ENCODE data around the gene PORCN.
"Not testable (repeated sequence)": the region's sequence is repeated elsewhere in the genome, so short reads cannot be mapped to it uniquely, and the experiment has no call there.

Gene PORCN

DNA sequence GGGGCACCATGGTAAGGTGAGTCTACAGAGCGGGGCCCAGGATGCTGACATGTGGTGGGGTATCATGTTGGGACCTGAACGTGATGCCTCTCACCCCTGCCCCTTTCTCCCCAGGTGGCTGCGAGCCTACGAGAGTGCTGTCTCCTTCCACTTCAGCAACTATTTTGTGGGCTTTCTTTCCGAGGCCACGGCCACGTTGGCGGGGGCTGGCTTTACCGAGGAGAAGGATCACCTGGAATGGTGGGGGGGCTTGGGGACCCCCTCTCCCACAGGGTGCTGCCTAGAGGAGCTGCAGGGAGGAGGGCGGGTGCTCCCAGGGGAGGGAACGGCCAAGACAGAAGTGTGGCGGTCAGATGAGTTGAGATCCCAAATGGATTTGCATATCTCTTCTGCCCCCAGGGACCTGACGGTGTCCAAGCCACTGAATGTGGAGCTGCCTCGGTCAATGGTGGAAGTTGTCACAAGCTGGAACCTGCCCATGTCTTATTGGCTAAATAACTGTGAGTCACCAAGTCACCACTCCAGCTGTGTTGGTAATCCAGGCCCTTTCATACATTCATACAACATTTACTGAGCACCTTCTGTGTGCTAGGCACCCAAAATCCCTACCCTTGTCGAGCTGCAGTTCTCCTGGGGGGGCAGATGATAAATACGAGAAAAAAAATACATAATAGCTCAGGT lies 5.5 kb downstream of the PORCN start:
- Histone ChIP-seq H3K27me3 (ENCODE audit: control insufficient read depth, insufficient read depth, low read length) (no peaks in the 10 kb centered on the region), H3K9ac (ENCODE audit: low read depth, low read length) (no peak overlapping the region), H3K36me3 (ENCODE audit: insufficient read depth, low read length) (peaks cover 23% of the 10 kb centered on the region), H3K4me3 (ENCODE audit: low read length) (no peak overlapping the region), H3K9me3 (replicated peaks; ENCODE audit: low read length) (peaks cover 4% of the 10 kb centered on the region), H3K4me1 (ENCODE audit: control insufficient read depth, insufficient read depth, low read length) (peaks cover 12% of the 10 kb centered on the region), H3K4me2 (ENCODE audit: low read length) (no peak overlapping the region)

DNA sequence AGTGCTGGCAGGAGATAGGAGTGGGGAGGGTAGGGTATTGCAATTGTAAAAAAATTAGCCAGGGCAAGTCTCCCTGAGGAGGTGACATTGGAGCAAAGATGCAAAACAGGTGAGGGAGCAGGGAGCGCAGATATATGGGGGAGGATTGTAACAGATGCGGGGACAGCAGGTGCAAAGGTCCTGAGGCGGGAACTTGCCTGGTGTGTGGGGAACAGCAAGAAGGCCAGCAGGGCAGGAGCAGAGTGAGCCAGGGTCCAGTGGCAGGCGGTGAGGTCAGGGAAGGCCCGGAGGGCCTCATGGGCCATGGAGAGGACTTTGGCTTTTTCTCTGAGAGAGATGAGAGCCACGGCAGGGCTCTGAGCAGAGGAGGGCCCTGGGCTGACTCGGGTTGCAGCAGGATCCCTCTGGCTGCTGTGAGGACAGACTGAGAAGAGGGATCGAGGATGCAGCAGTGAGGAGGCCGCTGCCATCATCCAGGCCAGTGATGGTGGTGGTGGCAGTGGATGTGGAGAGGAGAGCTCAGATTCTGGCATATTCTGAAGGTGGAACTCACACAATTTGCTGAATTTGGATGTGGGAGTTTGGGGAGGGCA lies 6.2 kb downstream of the PORCN start:
- H3K4me3 ChIP-seq (ENCODE audit: low read length): no peak overlapping the region
- H3K36me3 ChIP-seq (ENCODE audit: insufficient read depth, low read length): peaks cover 23% of the 10 kb centered on the region
- no peak overlapping the region for H3K4me2 ChIP-seq (ENCODE audit: low read length)
- H3K4me1 ChIP-seq (ENCODE audit: control insufficient read depth, insufficient read depth, low read length): peaks cover 5% of the 10 kb centered on the region
- no peak overlapping the region for H3K9ac ChIP-seq (ENCODE audit: low read depth, low read length)
- H3K9me3 ChIP-seq (replicated peaks; ENCODE audit: low read length): peaks cover 4% of the 10 kb centered on the region
- no peaks in the 10 kb centered on the region for H3K27me3 ChIP-seq (ENCODE audit: control insufficient read depth, insufficient read depth, low read length)

DNA sequence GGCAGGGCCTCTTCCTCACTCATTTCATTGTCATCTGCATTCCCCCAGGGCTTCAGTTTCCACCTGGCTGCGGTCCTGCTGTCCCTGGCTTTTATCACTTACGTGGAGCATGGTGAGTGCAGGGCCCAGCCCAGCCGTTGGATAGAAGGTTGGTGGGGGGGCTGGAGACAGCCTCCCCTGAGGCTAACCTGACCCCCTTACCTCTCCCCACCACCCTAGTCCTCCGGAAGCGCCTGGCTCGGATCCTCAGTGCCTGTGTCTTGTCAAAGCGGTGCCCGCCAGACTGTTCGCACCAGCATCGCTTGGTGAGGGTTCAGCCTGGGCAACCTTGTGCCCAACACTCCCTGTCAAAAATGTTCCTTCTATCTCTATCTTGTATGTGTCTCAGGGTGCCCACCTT lies 7.0 kb downstream of the PORCN start:
- no peaks in the 10 kb centered on the region for H3K27me3 ChIP-seq (ENCODE audit: control insufficient read depth, insufficient read depth, low read length)
- no peak overlapping the region for H3K9ac ChIP-seq (ENCODE audit: low read depth, low read length)
- H3K4me2 ChIP-seq (ENCODE audit: low read length): no peak overlapping the region
- peaks cover 23% of the 10 kb centered on the region for H3K36me3 ChIP-seq (ENCODE audit: insufficient read depth, low read length)
- H3K9me3 ChIP-seq (replicated peaks; ENCODE audit: low read length): peaks cover 4% of the 10 kb centered on the region
- H3K4me3 ChIP-seq (ENCODE audit: low read length): no peak overlapping the region
- no peaks in the 10 kb centered on the region for H3K4me1 ChIP-seq (ENCODE audit: control insufficient read depth, insufficient read depth, low read length)

DNA sequence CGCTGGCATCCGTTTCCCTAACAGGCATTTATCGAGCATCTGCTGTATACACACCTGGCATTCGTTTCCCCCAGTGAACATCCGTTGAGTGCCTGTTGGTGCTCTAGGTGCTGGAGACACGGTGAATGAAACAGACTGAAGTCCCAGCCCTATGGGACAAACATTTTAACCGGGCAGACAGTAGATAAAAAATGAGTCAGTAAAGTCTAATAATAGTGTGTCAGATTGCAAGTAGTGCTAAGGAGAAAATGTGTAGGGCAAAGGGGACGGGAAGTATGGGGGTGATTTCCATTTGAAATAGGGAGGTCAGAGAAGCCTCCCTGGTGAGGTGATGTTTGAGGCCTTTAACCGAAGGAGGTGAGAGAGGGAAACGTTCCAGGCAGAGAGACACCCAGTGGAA lies 7.5 kb downstream of the PORCN start:
- peaks cover 23% of the 10 kb centered on the region for H3K36me3 ChIP-seq (ENCODE audit: insufficient read depth, low read length)
- H3K4me2 ChIP-seq (ENCODE audit: low read length): no peak overlapping the region
- peaks cover 4% of the 10 kb centered on the region for H3K9me3 ChIP-seq (replicated peaks; ENCODE audit: low read length)
- no peak overlapping the region for H3K4me3 ChIP-seq (ENCODE audit: low read length)
- H3K9ac ChIP-seq (ENCODE audit: low read depth, low read length): no peak overlapping the region
- H3K4me1 ChIP-seq (ENCODE audit: control insufficient read depth, insufficient read depth, low read length): no peaks in the 10 kb centered on the region
- H3K27me3 ChIP-seq (ENCODE audit: control insufficient read depth, insufficient read depth, low read length): no peaks in the 10 kb centered on the region

DNA sequence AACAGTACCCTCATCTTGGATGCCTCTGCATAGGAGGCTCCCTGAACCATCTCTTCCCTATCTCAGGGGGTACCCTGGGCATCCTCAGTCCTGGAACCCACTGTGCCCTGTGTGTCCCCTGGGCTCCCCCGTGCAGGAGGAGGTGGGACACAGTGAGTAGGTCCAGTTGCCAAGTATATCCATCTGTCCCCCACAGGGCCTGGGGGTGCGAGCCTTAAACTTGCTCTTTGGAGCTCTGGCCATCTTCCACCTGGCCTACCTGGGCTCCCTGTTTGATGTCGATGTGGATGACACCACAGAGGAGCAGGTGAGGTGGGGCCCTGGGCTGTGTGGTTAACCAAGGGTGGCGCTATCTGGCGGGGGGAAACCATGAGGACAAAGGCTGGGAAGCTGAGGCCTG lies 8.2 kb downstream of the PORCN start:
- Histone ChIP-seq H3K36me3 (ENCODE audit: insufficient read depth, low read length) (peaks cover 23% of the 10 kb centered on the region), H3K9me3 (replicated peaks; ENCODE audit: low read length) (peaks cover 4% of the 10 kb centered on the region), H3K4me3 (ENCODE audit: low read length) (no peak overlapping the region), H3K27me3 (ENCODE audit: control insufficient read depth, insufficient read depth, low read length) (no peaks in the 10 kb centered on the region), H3K4me2 (ENCODE audit: low read length) (no peak overlapping the region), H3K4me1 (ENCODE audit: control insufficient read depth, insufficient read depth, low read length) (no peaks in the 10 kb centered on the region), H3K9ac (ENCODE audit: low read depth, low read length) (no peak overlapping the region)

DNA sequence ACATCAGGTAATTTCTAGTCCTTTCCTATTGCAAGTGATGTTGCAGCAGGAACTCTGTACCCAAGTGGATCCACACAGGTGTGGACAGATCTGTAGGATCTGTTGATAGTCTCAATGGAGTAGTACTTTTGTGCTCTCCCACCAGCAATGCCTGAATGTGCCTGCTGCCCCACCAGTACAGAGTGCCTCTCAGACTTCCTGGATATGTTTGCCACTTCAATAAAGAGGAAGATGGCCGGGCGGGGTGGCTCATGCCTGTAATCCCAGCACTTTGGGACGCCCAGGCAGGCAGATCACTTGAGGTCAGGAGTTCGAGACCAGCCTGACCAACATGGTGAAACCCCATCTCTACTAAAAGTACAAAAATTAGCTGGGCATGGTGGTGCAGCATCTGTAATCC lies 10.7 kb downstream of the PORCN start:
- H3K4me1 ChIP-seq (ENCODE audit: control insufficient read depth, insufficient read depth, low read length); H3K9me3 ChIP-seq (replicated peaks; ENCODE audit: low read length); H3K4me3 ChIP-seq (ENCODE audit: low read length); H3K9ac ChIP-seq (ENCODE audit: low read depth, low read length); H3K27me3 ChIP-seq (ENCODE audit: control insufficient read depth, insufficient read depth, low read length); H3K4me2 ChIP-seq (ENCODE audit: low read length): not testable (repeated sequence)
- peaks cover 23% of the 10 kb centered on the region for H3K36me3 ChIP-seq (ENCODE audit: insufficient read depth, low read length)

DNA sequence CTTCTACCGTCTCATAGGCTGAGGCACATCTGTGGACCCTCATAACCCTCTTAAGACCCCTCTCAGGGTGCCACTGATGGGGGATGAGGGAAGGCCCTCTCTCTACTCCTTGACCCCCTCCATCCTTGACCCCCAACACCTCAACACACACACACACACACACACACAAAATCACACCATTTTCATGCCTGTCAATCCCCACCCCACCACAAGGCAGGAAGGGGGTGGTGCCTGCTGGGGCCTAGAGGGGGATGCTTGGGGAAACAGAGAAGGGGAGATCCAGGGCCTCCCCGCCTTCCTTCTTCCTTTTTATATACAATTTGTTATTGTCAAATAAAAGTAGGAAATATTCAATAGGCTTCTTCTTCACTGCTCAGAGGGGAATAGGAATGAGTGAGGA lies 11.7 kb downstream of the PORCN start:
- H3K27me3 ChIP-seq (ENCODE audit: control insufficient read depth, insufficient read depth, low read length): no peaks in the 10 kb centered on the region
- H3K36me3 ChIP-seq (ENCODE audit: insufficient read depth, low read length): peaks cover 15% of the 10 kb centered on the region
- no peak overlapping the region for H3K4me3 ChIP-seq (ENCODE audit: low read length)
- peaks cover 3% of the 10 kb centered on the region for H3K4me1 ChIP-seq (ENCODE audit: control insufficient read depth, insufficient read depth, low read length)
- no peak overlapping the region for H3K9ac ChIP-seq (ENCODE audit: low read depth, low read length)
- peaks cover under 1% of the 10 kb centered on the region for H3K9me3 ChIP-seq (replicated peaks; ENCODE audit: low read length)
- H3K4me2 ChIP-seq (ENCODE audit: low read length): no peak overlapping the region

DNA sequence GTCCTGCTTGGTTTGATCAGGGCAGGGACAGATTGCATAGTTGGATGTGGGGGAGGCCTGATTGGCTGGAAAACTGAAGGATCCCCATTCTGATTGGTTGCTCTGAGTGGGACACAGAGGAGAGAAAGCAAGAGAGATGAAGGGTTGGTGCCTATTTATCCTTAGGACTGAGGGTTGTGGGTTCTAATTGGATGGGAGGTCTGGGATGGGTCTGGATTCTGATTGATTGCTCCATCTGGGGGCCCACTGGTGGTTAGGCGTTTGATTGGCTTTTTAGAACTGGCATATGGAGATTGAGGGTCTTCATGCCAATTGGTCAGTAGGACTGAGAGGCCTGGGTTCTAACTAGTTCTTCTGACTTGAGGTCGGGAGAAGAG lies 12.2 kb downstream of the PORCN start:
- H3K27me3 ChIP-seq (ENCODE audit: control insufficient read depth, insufficient read depth, low read length): no peaks in the 10 kb centered on the region
- no peaks in the 10 kb centered on the region for H3K9me3 ChIP-seq (replicated peaks; ENCODE audit: low read length)
- H3K4me2 ChIP-seq (ENCODE audit: low read length): peak overlapping the region; percentile 86
- peak overlapping the region; percentile 69 for H3K4me3 ChIP-seq (ENCODE audit: low read length)
- peaks cover 3% of the 10 kb centered on the region for H3K4me1 ChIP-seq (ENCODE audit: control insufficient read depth, insufficient read depth, low read length)
- H3K9ac ChIP-seq (ENCODE audit: low read depth, low read length): no peak overlapping the region
- peaks cover 15% of the 10 kb centered on the region for H3K36me3 ChIP-seq (ENCODE audit: insufficient read depth, low read length)

DNA sequence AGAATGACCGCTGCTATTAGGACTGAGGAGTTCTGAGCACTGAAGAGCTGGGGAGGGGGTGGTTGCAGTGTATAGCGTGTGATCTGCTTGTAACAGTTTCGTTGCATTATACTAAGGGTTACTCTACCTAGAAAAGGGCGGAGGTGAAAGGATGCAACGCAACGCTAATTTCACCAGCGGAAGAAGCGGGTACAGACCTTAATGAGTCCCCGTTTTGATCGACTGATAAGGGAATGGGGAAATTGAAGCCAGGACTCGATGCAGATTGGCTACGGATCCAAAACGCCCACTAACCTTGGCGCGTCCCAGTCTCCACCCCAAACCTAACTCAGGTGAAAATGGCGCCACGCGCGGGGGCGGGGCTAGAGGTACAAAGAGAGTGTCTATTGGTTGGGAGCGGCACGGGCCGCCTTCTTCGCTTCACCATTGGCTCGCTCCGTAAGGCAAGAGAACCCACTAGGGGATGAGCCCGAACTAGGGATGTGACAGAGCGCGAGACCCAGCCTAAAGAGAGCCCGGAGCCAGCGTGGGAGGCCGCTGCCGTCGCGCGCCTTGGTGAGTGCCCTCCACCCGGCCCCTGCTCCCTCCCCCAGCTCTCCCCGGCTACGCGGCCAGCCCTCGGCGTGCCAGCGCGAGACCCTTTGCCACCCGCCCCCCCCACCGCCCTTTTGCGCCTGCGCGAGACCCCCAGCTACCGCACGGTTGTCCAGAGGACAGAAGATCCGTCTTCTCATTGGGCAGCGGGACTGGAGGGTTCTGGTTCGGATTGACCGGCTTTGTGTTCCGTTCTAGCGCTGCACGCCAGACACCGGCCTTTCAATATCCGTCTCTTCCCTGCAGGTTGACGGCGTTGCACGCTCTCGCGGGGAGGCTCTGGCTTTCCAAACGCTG lies 12.8 kb downstream of the PORCN start, which contains the start of gene EBP:
Gene EBP, plus strand, starts transcription at position 456 of the 891 bp plus-strand sequence. CDS start 1,964 bp downstream, outside the sequence.
- no peaks in the 10 kb centered on the region for H3K9me3 ChIP-seq (replicated peaks; ENCODE audit: low read length)
- H3K27me3 ChIP-seq (ENCODE audit: control insufficient read depth, insufficient read depth, low read length): no peaks in the 10 kb centered on the region
- H3K4me2 ChIP-seq (ENCODE audit: low read length): peak within 1 kb of the TSS; percentile 86
- H3K4me1 ChIP-seq (ENCODE audit: control insufficient read depth, insufficient read depth, low read length): peaks cover 3% of the 10 kb centered on the region
- peak within 1 kb of the TSS; percentile 69 for H3K4me3 ChIP-seq (ENCODE audit: low read length)
- H3K9ac ChIP-seq (ENCODE audit: low read depth, low read length): peak within 1 kb of the TSS; percentile 63
- peaks cover 10% of the 10 kb centered on the region for H3K36me3 ChIP-seq (ENCODE audit: insufficient read depth, low read length)

DNA sequence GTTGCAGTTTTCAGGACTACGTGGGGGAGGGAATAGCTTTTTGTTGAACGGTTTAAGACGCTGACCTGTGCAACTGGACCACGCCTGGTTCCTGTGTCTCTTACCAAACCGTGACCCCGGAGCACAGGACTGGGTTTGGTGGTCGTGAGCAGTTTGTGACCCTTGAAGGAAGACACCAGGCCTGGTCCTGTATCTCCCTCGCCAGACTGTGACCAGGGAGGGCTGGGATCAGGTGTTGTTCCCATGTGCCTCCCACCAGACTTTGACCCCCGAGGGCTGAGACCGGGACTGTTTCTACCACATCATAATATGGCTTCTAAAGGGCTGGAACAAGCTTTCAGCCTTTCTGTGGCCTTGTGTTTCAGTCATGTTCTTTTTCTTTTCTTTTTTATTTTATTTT lies 13.5 kb downstream of the PORCN start:
- peaks cover 3% of the 10 kb centered on the region for H3K4me1 ChIP-seq (ENCODE audit: control insufficient read depth, insufficient read depth, low read length)
- H3K9me3 ChIP-seq (replicated peaks; ENCODE audit: low read length): no peaks in the 10 kb centered on the region
- H3K9ac ChIP-seq (ENCODE audit: low read depth, low read length): peak overlapping the region; percentile 63
- peak overlapping the region; percentile 86 for H3K4me2 ChIP-seq (ENCODE audit: low read length)
- H3K36me3 ChIP-seq (ENCODE audit: insufficient read depth, low read length): peaks cover 11% of the 10 kb centered on the region
- no peaks in the 10 kb centered on the region for H3K27me3 ChIP-seq (ENCODE audit: control insufficient read depth, insufficient read depth, low read length)
- peak overlapping the region; percentile 69 for H3K4me3 ChIP-seq (ENCODE audit: low read length)

DNA sequence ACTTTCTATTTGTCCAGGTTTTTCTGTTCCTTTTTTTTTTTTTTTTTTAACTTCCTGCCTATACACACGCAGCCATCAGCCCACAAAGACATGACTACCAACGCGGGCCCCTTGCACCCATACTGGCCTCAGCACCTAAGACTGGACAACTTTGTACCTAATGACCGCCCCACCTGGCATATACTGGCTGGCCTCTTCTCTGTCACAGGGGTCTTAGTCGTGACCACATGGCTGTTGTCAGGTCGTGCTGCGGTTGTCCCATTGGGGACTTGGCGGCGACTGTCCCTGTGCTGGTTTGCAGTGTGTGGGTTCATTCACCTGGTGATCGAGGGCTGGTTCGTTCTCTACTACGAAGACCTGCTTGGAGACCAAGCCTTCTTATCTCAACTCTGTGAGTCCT lies 14.9 kb downstream of the PORCN start:
- Histone ChIP-seq H3K9ac (ENCODE audit: low read depth, low read length) (no peak overlapping the region), H3K4me1 (ENCODE audit: control insufficient read depth, insufficient read depth, low read length) (peaks cover 3% of the 10 kb centered on the region), H3K4me3 (ENCODE audit: low read length) (no peak overlapping the region), H3K4me2 (ENCODE audit: low read length) (no peak overlapping the region), H3K36me3 (ENCODE audit: insufficient read depth, low read length) (peaks cover 18% of the 10 kb centered on the region), H3K9me3 (replicated peaks; ENCODE audit: low read length) (no peaks in the 10 kb centered on the region), H3K27me3 (ENCODE audit: control insufficient read depth, insufficient read depth, low read length) (no peaks in the 10 kb centered on the region)
